ENCODE measurements around the gene PYHIN1.

The PYHIN1 gene

GRCh38 chr1:158998781-158999161 lies 67.4 kb downstream of the PYHIN1 start:
- Histone ChIP-seq H4K20me1 (ENCODE audit: insufficient read depth, low read length, poor library complexity, severe bottlenecking) (no peaks in the 10 kb centered on the region), H3K79me2 (ENCODE audit: insufficient read depth, low read length) (no peaks in the 10 kb centered on the region), H3K4me1 (ENCODE audit: insufficient read depth, low read length, poor library complexity, severe bottlenecking) (no peaks in the 10 kb centered on the region), H2AFZ (ENCODE audit: low read length) (peak overlapping the region; percentile 35; the same call in 1 of the 2 replicates), H3K36me3 (ENCODE audit: insufficient read depth, low read length) (no peaks in the 10 kb centered on the region), H3K9me2 (replicated peaks; ENCODE audit: low read depth, low read length) (no peaks in the 10 kb centered on the region), H3K4me2 (ENCODE audit: low read depth, low read length, poor library complexity, severe bottlenecking) (peak overlapping the region; percentile 29), H3K4me3 (ENCODE audit: low read length, poor library complexity, severe bottlenecking) (peak overlapping the region; percentile 30), H3K9ac (ENCODE audit: low read depth, low read length, poor library complexity, severe bottlenecking) (no peak overlapping the region), H3K27me3 (ENCODE audit: insufficient read depth, low read length, poor library complexity, severe bottlenecking) (no peaks in the 10 kb centered on the region), H3K9me3 (ENCODE audit: insufficient read depth, low read depth, low read length) (no peaks in the 10 kb centered on the region), H3F3A (ENCODE audit: low read depth) (no peaks in the 10 kb centered on the region)
- peak; percentile 94 for TF ChIP-seq CTCF (conservative IDR thresholded peaks at IDR 0.05; ENCODE audit: low read length)
- TF ChIP-seq EZH2phosphoT487 (IDR thresholded peaks at IDR 0.05; ENCODE audit: borderline replicate concordance): no peak

- Histone ChIP-seq H4K20me1 (ENCODE audit: insufficient read depth, low read length, poor library complexity, severe bottlenecking) (no peaks in the 10 kb centered on the region), H3K4me2 (ENCODE audit: low read depth, low read length, poor library complexity, severe bottlenecking) (no peak overlapping the region), H3K4me1 (ENCODE audit: insufficient read depth, low read length, poor library complexity, severe bottlenecking) (no peaks in the 10 kb centered on the region), H3F3A (ENCODE audit: low read depth) (no peaks in the 10 kb centered on the region), H3K9me3 (ENCODE audit: insufficient read depth, low read depth, low read length) (no peaks in the 10 kb centered on the region), H2AFZ (ENCODE audit: low read length) (no peak overlapping the region), H3K27me3 (ENCODE audit: insufficient read depth, low read length, poor library complexity, severe bottlenecking) (no peaks in the 10 kb centered on the region), H3K36me3 (ENCODE audit: insufficient read depth, low read length) (no peaks in the 10 kb centered on the region), H3K79me2 (ENCODE audit: insufficient read depth, low read length) (no peaks in the 10 kb centered on the region), H3K4me3 (ENCODE audit: low read length, poor library complexity, severe bottlenecking) (no peak overlapping the region), H3K9ac (ENCODE audit: low read depth, low read length, poor library complexity, severe bottlenecking) (no peak overlapping the region), H3K9me2 (replicated peaks; ENCODE audit: low read depth, low read length) (no peaks in the 10 kb centered on the region)
- TF ChIP-seq CTCF (conservative IDR thresholded peaks at IDR 0.05; ENCODE audit: low read length) (no peak), EZH2phosphoT487 (IDR thresholded peaks at IDR 0.05; ENCODE audit: borderline replicate concordance) (no peak)
These were observed 68.1 kb downstream of the PYHIN1 start for GRCh38 chr1:158999316-159000069.

- no peaks in the 10 kb centered on the region for H4K20me1 ChIP-seq (ENCODE audit: insufficient read depth, low read length, poor library complexity, severe bottlenecking)
- no peaks in the 10 kb centered on the region for H3K4me1 ChIP-seq (ENCODE audit: insufficient read depth, low read length, poor library complexity, severe bottlenecking)
- no peak overlapping the region for H3K4me2 ChIP-seq (ENCODE audit: low read depth, low read length, poor library complexity, severe bottlenecking)
- H2AFZ ChIP-seq (ENCODE audit: low read length): no peak overlapping the region
- H3F3A ChIP-seq (ENCODE audit: low read depth): no peaks in the 10 kb centered on the region
- H3K4me3 ChIP-seq (ENCODE audit: low read length, poor library complexity, severe bottlenecking): no peak overlapping the region
- no peaks in the 10 kb centered on the region for H3K9me2 ChIP-seq (replicated peaks; ENCODE audit: low read depth, low read length)
- no peaks in the 10 kb centered on the region for H3K27me3 ChIP-seq (ENCODE audit: insufficient read depth, low read length, poor library complexity, severe bottlenecking)
- TF ChIP-seq CTCF (conservative IDR thresholded peaks at IDR 0.05; ENCODE audit: low read length): no peak
- H3K36me3 ChIP-seq (ENCODE audit: insufficient read depth, low read length): no peaks in the 10 kb centered on the region
- no peaks in the 10 kb centered on the region for H3K9me3 ChIP-seq (ENCODE audit: insufficient read depth, low read depth, low read length)
- no peak overlapping the region for H3K9ac ChIP-seq (ENCODE audit: low read depth, low read length, poor library complexity, severe bottlenecking)
- no peaks in the 10 kb centered on the region for H3K79me2 ChIP-seq (ENCODE audit: insufficient read depth, low read length)
These were observed 68.7 kb downstream of the PYHIN1 start for GRCh38 chr1:159000070-159000409.

Measured in Loucy (cell line).